ENCODE results near the gene CDO1.

The CDO1 gene

DNA sequence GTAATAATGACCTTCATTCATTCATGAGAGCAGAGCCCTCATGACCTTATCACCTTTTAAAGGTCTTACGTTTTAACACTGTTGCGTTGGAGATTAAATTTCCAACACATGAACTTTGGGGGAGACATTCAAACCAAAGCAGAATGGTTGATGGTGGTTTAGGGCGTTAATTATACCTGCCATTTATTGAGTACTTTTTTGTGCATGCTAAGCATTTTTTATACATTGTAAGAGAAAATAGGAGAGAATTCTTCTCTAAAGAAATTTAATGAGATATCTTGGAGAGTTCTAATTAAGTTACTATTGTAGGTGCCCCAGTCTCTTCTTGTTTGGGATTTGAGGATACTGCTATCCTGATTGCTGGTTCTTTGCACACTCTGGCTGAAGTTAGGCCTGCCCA is 37.7 kb upstream of the CDO1 start:
- POLR2A ChIA-PET = no interaction called here
- TF ChIP-seq, protein P1, sequence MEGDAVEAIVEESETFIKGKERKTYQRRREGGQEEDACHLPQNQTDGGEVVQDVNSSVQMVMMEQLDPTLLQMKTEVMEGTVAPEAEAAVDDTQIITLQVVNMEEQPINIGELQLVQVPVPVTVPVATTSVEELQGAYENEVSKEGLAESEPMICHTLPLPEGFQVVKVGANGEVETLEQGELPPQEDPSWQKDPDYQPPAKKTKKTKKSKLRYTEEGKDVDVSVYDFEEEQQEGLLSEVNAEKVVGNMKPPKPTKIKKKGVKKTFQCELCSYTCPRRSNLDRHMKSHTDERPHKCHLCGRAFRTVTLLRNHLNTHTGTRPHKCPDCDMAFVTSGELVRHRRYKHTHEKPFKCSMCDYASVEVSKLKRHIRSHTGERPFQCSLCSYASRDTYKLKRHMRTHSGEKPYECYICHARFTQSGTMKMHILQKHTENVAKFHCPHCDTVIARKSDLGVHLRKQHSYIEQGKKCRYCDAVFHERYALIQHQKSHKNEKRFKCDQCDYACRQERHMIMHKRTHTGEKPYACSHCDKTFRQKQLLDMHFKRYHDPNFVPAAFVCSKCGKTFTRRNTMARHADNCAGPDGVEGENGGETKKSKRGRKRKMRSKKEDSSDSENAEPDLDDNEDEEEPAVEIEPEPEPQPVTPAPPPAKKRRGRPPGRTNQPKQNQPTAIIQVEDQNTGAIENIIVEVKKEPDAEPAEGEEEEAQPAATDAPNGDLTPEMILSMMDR (IDR thresholded peaks at IDR 0.05; ENCODE audit: control extremely low read depth, extremely low read depth, low read depth, missing control alignments) = no peak
- no peak for DNase-seq (ENCODE audit: extremely low spot score)
- CTCF ChIA-PET = no interaction called here

DNA sequence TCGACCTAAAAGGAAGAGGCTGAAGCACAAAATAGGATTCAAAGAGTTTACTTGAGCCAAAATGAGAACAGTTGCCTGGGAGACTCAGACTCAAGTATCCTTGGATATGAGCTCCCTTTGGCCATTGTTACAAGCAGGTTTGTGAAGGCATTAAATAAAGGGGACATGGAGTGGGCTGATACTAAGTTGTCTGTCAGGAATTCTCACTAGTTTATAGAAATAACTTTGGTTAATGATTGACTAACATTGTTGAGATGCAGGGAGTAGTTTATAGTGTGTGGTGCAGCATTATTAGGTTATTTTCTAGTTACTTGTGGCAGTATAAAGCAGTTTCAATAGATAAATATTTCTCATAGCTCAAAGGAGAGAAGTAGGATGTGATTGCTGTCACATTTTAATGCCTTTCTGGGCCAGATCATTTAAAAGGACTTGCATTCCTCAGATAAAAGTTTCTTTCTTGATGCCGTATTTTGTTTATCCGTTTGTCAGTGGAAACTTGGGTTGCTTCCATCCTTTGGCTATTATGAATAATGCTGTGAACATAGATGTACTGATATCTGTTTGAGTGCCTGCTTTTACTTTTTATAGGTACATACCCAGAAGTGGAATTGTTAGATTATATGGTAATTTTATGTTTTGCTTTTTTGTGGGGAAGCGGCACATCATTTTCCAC is 34.4 kb upstream of the CDO1 start:
- CTCF ChIA-PET = interaction anchor here (3.1 kb wide), 1 partner anchor 11 kb away, joined by 15 read pairs; the partner anchor contains the start of genes AP3S1 and ATG12
- no peak for DNase-seq (ENCODE audit: extremely low spot score)
- POLR2A ChIA-PET = no interaction called here
- TF ChIP-seq, protein P1 (IDR thresholded peaks at IDR 0.05; ENCODE audit: control extremely low read depth, extremely low read depth, low read depth, missing control alignments) = no peak

DNA sequence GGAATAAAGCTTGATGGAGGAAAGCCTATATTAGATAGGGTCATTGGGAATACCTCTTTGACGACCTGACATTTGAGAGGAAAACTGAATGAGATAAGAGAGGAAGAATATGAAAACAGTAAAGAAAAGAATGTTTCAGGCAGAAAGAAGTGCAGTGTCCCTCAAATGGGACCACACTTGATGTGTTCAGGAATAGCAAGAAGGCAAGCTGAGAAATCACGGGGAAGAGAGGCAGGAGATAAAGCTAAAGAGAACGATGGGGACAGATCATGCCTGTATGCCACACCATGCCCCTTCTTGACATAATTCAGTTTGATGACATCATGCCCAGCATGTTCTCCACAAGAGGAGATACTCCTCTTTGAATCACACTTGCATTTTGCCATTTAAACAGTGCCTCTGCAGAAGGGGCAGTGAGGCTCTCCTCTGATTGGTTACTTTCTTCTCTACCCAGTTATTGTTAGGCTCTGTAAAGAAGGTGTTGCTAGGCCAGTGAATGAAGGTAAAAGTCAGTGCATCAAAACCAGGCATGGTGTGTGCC is 32.9 kb upstream of the CDO1 start:
- POLR2A ChIA-PET = no interaction called here
- CTCF ChIA-PET = interaction anchor here (3.1 kb wide), 1 partner anchor 9 kb away, joined by 15 read pairs; the partner anchor contains the start of genes AP3S1 and ATG12
- DNase-seq (ENCODE audit: extremely low spot score) = no peak
- TF ChIP-seq, protein P1 (IDR thresholded peaks at IDR 0.05; ENCODE audit: control extremely low read depth, extremely low read depth, low read depth, missing control alignments) = no peak

DNA sequence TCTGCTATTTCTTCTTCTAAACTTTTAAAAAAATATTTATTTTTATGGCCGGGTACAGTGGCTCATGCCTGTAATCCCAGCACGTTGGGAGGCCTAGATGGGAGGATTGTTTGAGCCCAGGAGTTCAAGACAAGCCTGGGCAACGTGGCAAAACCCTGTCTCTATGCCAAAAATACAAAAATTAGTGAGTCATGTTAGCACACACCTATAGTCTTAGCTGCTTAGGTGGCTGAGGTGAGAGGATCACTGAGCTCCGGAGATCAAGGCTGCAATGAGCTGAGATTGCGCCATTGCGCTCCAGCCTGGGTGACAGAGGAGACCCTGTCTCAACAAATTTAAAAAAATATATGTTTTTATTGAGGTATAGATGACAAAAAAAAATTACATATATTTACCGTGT is 30.8 kb upstream of the CDO1 start:
- ChIA-PET CTCF (interaction anchor here (1.4 to 1.6 kb wide), 2 partner anchors 12 to 222 kb away, joined by 3 to 4 read pairs; no protein-coding TSS in a partner anchor), POLR2A (no interaction called here)
- TF ChIP-seq, protein P1 (IDR thresholded peaks at IDR 0.05; ENCODE audit: control extremely low read depth, extremely low read depth, low read depth, missing control alignments) = no peak
- no peak for DNase-seq (ENCODE audit: extremely low spot score)

DNA sequence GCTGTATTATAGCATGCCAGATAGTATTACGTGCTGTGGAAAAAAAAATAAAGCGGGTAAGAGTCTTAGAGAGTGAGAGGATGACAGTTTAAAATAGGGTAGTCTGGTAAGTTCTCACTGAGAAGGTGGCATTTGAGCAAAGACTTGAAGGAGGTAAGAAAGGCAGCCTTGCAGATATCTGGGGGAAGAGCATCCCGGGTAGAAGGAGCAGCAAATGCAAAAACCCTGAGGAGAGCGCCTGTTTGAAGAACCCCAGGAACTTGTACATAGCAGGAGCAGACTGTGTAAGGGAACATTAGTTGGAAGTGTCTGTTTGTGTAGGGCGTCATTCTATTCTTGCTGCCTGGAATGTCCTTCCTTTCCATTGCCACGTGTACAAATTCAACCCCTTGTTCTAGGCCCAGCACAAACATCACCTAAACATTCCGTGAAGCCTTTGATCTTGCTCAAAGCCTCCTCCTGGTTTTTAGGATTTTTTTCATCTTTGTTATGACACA is 27.9 kb upstream of the CDO1 start:
- TF ChIP-seq, protein P1 (IDR thresholded peaks at IDR 0.05; ENCODE audit: control extremely low read depth, extremely low read depth, low read depth, missing control alignments) = no peak
- CTCF ChIA-PET = interaction anchor here (1.5 kb wide), 2 partner anchors 13 to 225 kb away, joined by 4 read pairs; no protein-coding TSS in a partner anchor
- no peak for DNase-seq (ENCODE audit: extremely low spot score)
- POLR2A ChIA-PET = no interaction called here

DNA sequence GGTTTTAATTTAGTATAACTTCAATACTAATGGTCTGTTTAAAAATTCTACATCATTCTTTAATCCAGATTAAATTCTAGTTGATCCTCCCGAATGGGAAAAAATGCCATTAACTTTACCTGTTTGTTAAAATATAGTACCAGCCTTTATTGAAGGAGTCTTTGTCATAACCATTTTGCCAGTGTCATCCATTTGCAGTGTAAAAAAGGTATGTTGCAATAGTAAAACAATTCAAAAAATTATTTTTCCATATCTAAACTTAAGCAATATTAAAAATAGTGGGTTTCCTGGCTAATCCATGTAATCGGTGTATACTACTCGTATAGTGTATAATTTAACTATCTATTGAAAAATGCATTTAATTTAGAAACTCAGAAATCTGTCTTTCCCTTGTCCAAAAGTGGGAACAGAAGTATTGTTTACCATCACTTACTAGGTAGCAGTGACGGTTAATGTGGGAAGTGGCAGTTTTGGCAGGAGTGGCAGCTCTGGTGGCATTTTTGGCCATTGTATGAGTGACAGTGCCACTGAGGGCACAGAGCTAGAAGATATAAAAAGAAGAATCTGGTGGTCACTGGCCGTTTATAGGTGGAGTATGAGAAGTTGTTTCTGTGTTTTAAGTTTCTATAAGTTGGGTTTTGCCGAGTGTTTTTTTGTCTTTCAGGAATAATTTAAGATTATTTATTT is 27.1 kb upstream of the CDO1 start:
- no peak for DNase-seq (ENCODE audit: extremely low spot score)
- TF ChIP-seq, protein P1 (IDR thresholded peaks at IDR 0.05; ENCODE audit: control extremely low read depth, extremely low read depth, low read depth, missing control alignments) = no peak
- CTCF ChIA-PET = interaction anchor here (0.9 to 1.5 kb wide), 4 partner anchors 10 to 226 kb away, joined by 3 to 4 read pairs (median 4); no protein-coding TSS in a partner anchor
- POLR2A ChIA-PET = no interaction called here
